MCF 10A (cell line): ENCODE measurements around the gene ASB2. TPM values are rescaled to one million over a fixed set of nuclear protein-coding genes. Genes with fewer than 3 reads are reported as not detected.

Source experiments
- BruUV-seq: library from RNA; stranded (reverse); fragments of 400-500 nt; replicated peaks from 2 replicates; lab custom pipeline; 2021; lab: Mats Ljungman, UMichigan
- CTCF ChIA-PET: fragments of 300-600 bp; sonication (Branson Sonifier 250); formaldehyde crosslinking; extraction: SDS; loops from one replicate; lab custom pipeline; 2021; ENCODE audit warnings: antibody characterized with exemption, inconsistent platforms; lab: Yijun Ruan, JAX
- POLR2A ChIA-PET: fragments of 300-600, 350-650 bp; sonication (Branson Sonifier 250); formaldehyde crosslinking; extraction: SDS; loops from one replicate; lab custom pipeline; 2020; ENCODE audit warnings: antibody characterized with exemption, inconsistent platforms; lab: Yijun Ruan, JAX
- DNase-seq: peaks from one replicate; pipeline ENCODE4 v3.0.0-alpha.2; 2018; ENCODE audit not compliant: unreplicated experiment
- H3K27ac Mint-ChIP-seq: one replicate; pipeline ENCODE4 v1.8.0; 2022; ENCODE audit warnings: mild to moderate bottlenecking, low read depth, mixed read lengths; ENCODE audit not compliant: unreplicated experiment
- H3K27me3 Mint-ChIP-seq: one replicate; pipeline ENCODE4 v1.8.0; 2022; ENCODE audit warnings: mixed read lengths; ENCODE audit not compliant: insufficient read depth, unreplicated experiment
- H3K36me3 Mint-ChIP-seq: one replicate; pipeline ENCODE4 v1.8.0; 2022; ENCODE audit warnings: mild to moderate bottlenecking, moderate library complexity, mixed read lengths; ENCODE audit not compliant: insufficient read depth, unreplicated experiment
- H3K4me1 Mint-ChIP-seq: one replicate; pipeline ENCODE4 v1.8.0; 2022; ENCODE audit warnings: mixed read lengths; ENCODE audit not compliant: insufficient read depth, unreplicated experiment
- H3K4me3 Mint-ChIP-seq: one replicate; pipeline ENCODE4 v1.8.0; 2022; ENCODE audit warnings: mild to moderate bottlenecking, moderate library complexity, mixed read lengths; ENCODE audit not compliant: unreplicated experiment
- H3K9me3 Mint-ChIP-seq: one replicate; pipeline ENCODE4 v1.8.0; 2022; ENCODE audit warnings: mixed read lengths; ENCODE audit not compliant: unreplicated experiment
- intact Hi-C: fragments of 100-400 bp; cut with micrococcal nuclease; formaldehyde crosslinking; loops from 2 replicates; pipeline ENCODE4 v1.14.1; 2022
- total RNA-seq: library from RNA; stranded (reverse); gene quantifications from 2 replicates; pipeline ENCODE4 v1.2.3, GENCODE V29; 2022
- TF ChIP-seq, protein P1 (sequence below): fragments of 200-600 bp; IDR thresholded peaks from one replicate; pipeline ENCODE4 v1.8.0; 2022; ENCODE audit warnings: antibody characterized with exemption, mild to moderate bottlenecking; ENCODE audit not compliant: unreplicated experiment

Gene ASB2
- total RNA-seq, 1 experiment from 2014 or later: not detected

DNA sequence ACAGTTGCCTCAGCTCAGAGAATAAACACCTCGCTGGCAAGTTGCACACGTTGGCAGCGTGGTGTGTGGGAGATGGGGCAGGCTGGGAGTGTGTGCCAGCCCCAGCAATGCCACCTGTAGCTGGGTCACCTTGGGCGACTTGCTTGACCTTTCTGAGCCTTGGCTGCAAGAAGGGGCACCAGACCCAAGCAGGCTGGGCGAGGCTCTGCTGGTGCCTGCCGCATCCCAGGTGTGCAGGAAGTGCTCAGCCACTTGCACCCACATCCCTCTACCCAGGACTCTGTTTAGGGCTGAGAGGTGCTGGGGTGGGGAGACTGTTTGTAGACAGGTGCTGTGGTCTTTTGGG is 48.6 kb downstream of the ASB2 start:
- ChIA-PET CTCF (no interaction called here), POLR2A (no interaction called here)
- DNase-seq: no peak

DNA sequence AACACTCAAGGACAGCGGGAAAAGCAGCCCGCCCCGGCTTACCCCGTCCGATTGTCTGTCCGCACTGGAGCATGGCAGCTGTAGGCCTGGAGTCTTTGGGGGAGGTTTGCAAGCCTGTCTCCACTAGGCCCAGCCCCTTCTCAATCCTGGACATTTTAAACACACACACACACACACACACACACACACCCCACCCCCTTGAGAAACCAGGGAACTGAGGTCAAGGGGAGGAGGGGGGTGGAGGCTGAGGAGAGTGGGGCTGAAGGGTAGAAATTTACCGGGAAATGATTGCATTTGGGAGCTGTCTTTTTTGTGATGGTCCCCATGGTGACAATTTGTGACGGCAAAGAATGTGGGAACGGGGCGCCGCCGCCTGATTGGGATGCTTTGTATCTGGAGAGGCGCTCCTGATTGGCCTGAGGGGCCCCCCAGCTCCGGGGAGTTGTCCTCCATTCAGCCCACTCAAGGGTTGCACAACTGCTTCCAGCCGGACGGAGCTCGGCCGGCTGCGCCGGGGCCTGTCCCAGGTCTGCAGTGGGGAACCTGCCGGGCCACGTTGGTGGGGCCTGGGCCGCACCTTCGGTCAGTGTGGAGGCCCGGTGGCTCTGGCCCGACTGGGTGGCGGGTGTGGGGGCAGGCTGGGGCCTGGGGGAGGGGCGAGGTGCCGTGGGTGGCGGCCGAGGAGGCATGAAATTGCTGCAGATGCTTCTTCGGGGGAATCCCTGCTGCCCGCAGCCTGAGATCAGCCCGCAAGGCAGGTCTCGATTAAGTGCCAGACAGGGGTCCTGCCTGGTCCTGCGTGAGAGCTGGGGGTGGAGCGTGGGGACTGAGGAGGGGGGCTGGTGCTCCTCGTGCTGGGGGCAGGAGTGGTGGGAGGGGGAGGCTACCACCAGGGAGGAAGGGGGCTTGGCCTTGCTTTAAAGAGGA is 49.2 kb downstream of the ASB2 start, which contains the start of gene FAM181A:
Gene FAM181A (plus strand): TSS at position 472 of the 927 bp plus-strand sequence. CDS start 942 bp downstream, outside the sequence.
- POLR2A ChIA-PET: no interaction called here
- Mint-ChIP-seq H3K27me3 (no peaks in the 10 kb centered on the region), H3K4me3 (no peak within 1 kb of the TSS), H3K9me3 (no peaks in the 10 kb centered on the region), H3K27ac (no peak within 1 kb of the TSS), H3K4me1 (no peaks in the 10 kb centered on the region), H3K36me3 (no peaks in the 10 kb centered on the region)
- no peak for DNase-seq
- intact Hi-C loops: no loop called here
- BruUV-seq: no TSS peak
- TF ChIP-seq, protein P1, sequence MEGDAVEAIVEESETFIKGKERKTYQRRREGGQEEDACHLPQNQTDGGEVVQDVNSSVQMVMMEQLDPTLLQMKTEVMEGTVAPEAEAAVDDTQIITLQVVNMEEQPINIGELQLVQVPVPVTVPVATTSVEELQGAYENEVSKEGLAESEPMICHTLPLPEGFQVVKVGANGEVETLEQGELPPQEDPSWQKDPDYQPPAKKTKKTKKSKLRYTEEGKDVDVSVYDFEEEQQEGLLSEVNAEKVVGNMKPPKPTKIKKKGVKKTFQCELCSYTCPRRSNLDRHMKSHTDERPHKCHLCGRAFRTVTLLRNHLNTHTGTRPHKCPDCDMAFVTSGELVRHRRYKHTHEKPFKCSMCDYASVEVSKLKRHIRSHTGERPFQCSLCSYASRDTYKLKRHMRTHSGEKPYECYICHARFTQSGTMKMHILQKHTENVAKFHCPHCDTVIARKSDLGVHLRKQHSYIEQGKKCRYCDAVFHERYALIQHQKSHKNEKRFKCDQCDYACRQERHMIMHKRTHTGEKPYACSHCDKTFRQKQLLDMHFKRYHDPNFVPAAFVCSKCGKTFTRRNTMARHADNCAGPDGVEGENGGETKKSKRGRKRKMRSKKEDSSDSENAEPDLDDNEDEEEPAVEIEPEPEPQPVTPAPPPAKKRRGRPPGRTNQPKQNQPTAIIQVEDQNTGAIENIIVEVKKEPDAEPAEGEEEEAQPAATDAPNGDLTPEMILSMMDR: no peak
- CTCF ChIA-PET: no interaction called here

More for the DNA sequence above, 48.6 kb downstream of the ASB2 start:
- no TSS peak for BruUV-seq
- no peak overlapping the region for H3K4me3 Mint-ChIP-seq
- no peaks in the 10 kb centered on the region for H3K4me1 Mint-ChIP-seq
- intact Hi-C loops: no loop called here
- no peaks in the 10 kb centered on the region for H3K9me3 Mint-ChIP-seq
- no peaks in the 10 kb centered on the region for H3K27me3 Mint-ChIP-seq
- TF ChIP-seq, protein P1: no peak
- no peak overlapping the region for H3K27ac Mint-ChIP-seq
- no peaks in the 10 kb centered on the region for H3K36me3 Mint-ChIP-seq

DNA sequence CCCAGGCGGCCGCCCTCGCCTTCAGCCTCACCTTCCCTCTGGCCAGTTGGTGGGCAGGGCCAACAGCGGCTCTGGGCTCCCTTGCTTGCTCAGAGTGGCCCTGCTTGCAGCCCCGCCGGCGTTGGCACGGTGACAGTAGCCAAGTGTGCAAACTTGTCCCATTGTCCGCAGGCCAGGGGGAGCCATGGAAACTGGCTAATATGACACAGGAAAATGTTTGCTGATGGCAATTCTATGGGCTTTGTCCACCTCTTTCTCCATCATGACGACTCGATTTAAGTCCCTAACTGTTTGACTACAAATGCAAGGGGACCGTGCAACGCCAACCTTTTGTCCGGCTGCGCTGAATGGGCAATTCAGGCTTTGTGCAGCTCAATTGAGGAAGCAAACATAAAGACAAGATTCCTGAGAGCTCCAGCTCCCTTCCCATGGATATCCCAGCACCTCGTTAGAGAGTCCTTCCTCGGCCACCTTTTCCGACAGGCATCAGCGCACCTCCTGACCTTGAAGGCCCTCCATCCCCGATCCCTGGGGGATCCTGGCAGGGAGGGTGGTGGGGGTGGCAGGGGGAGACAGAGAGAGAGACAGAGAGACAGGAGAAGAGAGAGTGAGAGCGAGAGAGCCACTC is 50.0 kb downstream of the ASB2 start:
- Mint-ChIP-seq H3K4me3 (no peak overlapping the region), H3K27me3 (no peaks in the 10 kb centered on the region), H3K4me1 (no peaks in the 10 kb centered on the region), H3K9me3 (no peaks in the 10 kb centered on the region), H3K36me3 (no peaks in the 10 kb centered on the region), H3K27ac (no peak overlapping the region)
- ChIA-PET CTCF (no interaction called here), POLR2A (no interaction called here)
- intact Hi-C loops: no loop called here
- no TSS peak for BruUV-seq
- no peak for DNase-seq
- TF ChIP-seq, protein P1: no peak

DNA sequence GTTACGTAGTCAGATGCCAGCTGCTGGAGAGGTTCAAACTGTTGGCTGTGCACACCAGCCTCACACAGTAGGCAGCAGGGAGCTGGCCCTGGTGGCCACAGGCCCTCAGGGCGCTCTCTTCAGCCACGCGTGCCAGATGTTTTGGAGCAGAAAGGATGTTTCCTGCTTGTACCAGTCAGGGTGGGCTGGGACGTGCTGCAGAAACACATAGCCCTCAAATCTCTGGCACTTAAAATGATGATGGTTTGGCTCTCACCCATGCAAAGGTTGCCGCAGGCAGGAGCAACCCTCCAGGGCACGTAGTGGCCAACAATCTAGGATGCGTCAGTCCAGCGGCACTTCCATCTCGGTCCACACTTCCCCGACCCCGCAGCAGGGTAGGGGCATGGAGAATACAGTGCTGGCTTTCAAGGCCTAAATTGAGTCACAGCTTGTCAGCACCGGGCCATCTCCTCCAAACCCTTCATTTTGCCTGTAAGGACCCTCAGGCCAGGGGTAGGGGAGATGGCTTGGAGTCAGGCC is 50.9 kb downstream of the ASB2 start:
- Mint-ChIP-seq H3K4me1 (no peaks in the 10 kb centered on the region), H3K27me3 (no peaks in the 10 kb centered on the region), H3K9me3 (no peaks in the 10 kb centered on the region), H3K36me3 (no peaks in the 10 kb centered on the region), H3K27ac (no peak overlapping the region), H3K4me3 (no peak overlapping the region)
- POLR2A ChIA-PET: no interaction called here
- no TSS peak for BruUV-seq
- CTCF ChIA-PET: interaction anchor here (0.9 to 1.1 kb wide), 2 partner anchors 10 to 1593 kb away, joined by 3 read pairs; no protein-coding TSS in a partner anchor
- intact Hi-C loops: no loop called here
- DNase-seq: no peak
- TF ChIP-seq, protein P1: no peak
